ENCODE results near the gene TOR3A. TPM values are rescaled to one million over a fixed set of nuclear protein-coding genes. Genes with fewer than 3 reads are reported as not detected.

TOR3A gene
- polyA plus RNA-seq, 1 experiment: 16.8 TPM

- no peaks in the 10 kb centered on the region for H3K27me3 ChIP-seq (ENCODE audit: control insufficient read depth, insufficient read depth, low read length)
- no peak for TF ChIP-seq CTCF (IDR thresholded peaks at IDR 0.05; ENCODE audit: low read depth, low read length)
- H3K9me3 ChIP-seq (ENCODE audit: control insufficient read depth, insufficient read depth, low read length): peaks cover 3% of the 10 kb centered on the region; the same call in 1 of the 2 replicates
- ChIA-PET POLR2A (no interaction called here), CTCF (interaction anchor here (1.2 kb wide), 1 partner anchor 31 kb away, joined by 3 read pairs; no protein-coding TSS in a partner anchor)
- H3K4me3 ChIP-seq (ENCODE audit: low read depth, low read length): no peak overlapping the region
- no peak for DNase-seq (ENCODE audit: low read depth, low spot score)
- H3K27ac ChIP-seq (ENCODE audit: low read depth, low read length): no peak overlapping the region
These were observed 34.3 kb upstream of the TOR3A start for GRCh38 chr1:179047636-179047997.

GRCh38 chr1:179048339-179049124, 33.3 kb upstream of the TOR3A start:
- Histone ChIP-seq H3K27ac (ENCODE audit: low read depth, low read length) (no peak overlapping the region), H3K4me3 (ENCODE audit: low read depth, low read length) (no peak overlapping the region), H3K9me3 (ENCODE audit: control insufficient read depth, insufficient read depth, low read length) (no peaks in the 10 kb centered on the region), H3K27me3 (ENCODE audit: control insufficient read depth, insufficient read depth, low read length) (no peaks in the 10 kb centered on the region)
- no peak for DNase-seq (ENCODE audit: low read depth, low spot score)
- POLR2A ChIA-PET: no interaction called here
- CTCF ChIA-PET: interaction anchor here (1.2 kb wide), 1 partner anchor 30 kb away, joined by 3 read pairs; no protein-coding TSS in a partner anchor
- no peak for TF ChIP-seq CTCF (IDR thresholded peaks at IDR 0.05; ENCODE audit: low read depth, low read length)

- no peak for DNase-seq (ENCODE audit: low read depth, low spot score)
- no peaks in the 10 kb centered on the region for H3K27me3 ChIP-seq (ENCODE audit: control insufficient read depth, insufficient read depth, low read length)
- CTCF ChIA-PET: no interaction called here
These were observed 29.1 kb upstream of the TOR3A start for GRCh38 chr1:179052776-179053175.

GRCh38 chr1:179053486-179053885, 28.4 kb upstream of the TOR3A start:
- no peak for TF ChIP-seq CTCF (IDR thresholded peaks at IDR 0.05; ENCODE audit: low read depth, low read length)
- POLR2A ChIA-PET: no interaction called here

More at GRCh38 chr1:179052776-179053175, 29.1 kb upstream of the TOR3A start:
- no peak overlapping the region for H3K4me3 ChIP-seq (ENCODE audit: low read depth, low read length)
- no peaks in the 10 kb centered on the region for H3K9me3 ChIP-seq (ENCODE audit: control insufficient read depth, insufficient read depth, low read length)
- POLR2A ChIA-PET: no interaction called here
- H3K27ac ChIP-seq (ENCODE audit: low read depth, low read length): no peak overlapping the region
- TF ChIP-seq CTCF (IDR thresholded peaks at IDR 0.05; ENCODE audit: low read depth, low read length): no peak

GRCh38 chr1:179055937-179056336, 25.9 kb upstream of the TOR3A start:
- H3K27me3 ChIP-seq (ENCODE audit: control insufficient read depth, insufficient read depth, low read length): no peaks in the 10 kb centered on the region
- CTCF ChIA-PET: interaction anchor here (1.0 kb wide), 1 partner anchor 23 kb away, joined by 3 read pairs; no protein-coding TSS in a partner anchor
- POLR2A ChIA-PET: no interaction called here
- no peak overlapping the region for H3K4me3 ChIP-seq (ENCODE audit: low read depth, low read length)
- H3K27ac ChIP-seq (ENCODE audit: low read depth, low read length): no peak overlapping the region
- DNase-seq (ENCODE audit: low read depth, low spot score): no peak
- TF ChIP-seq CTCF (IDR thresholded peaks at IDR 0.05; ENCODE audit: low read depth, low read length): no peak
- H3K9me3 ChIP-seq (ENCODE audit: control insufficient read depth, insufficient read depth, low read length): no peaks in the 10 kb centered on the region

More at GRCh38 chr1:179053486-179053885, 28.4 kb upstream of the TOR3A start:
- CTCF ChIA-PET: no interaction called here
- Histone ChIP-seq H3K4me3 (ENCODE audit: low read depth, low read length) (no peak overlapping the region), H3K27ac (ENCODE audit: low read depth, low read length) (no peak overlapping the region), H3K27me3 (ENCODE audit: control insufficient read depth, insufficient read depth, low read length) (no peaks in the 10 kb centered on the region), H3K9me3 (ENCODE audit: control insufficient read depth, insufficient read depth, low read length) (no peaks in the 10 kb centered on the region)
- DNase-seq (ENCODE audit: low read depth, low spot score): no peak
